HG03521 (cell line): ENCODE measurements around the gene EIF3K.
A peak's percentile ranks its signal among the peaks of the same experiment; 100 is the strongest.
"Not testable (repeated sequence)": the region's sequence is repeated elsewhere in the genome, so short reads cannot be mapped to it uniquely, and the experiment has no call there.

Experiments used
- ATAC-seq: cut with Tn5 transposase; IDR thresholded peaks from one replicate; pipeline ENCODE4 v1.9.1; 2021; ENCODE audit warnings: mild to moderate bottlenecking, moderate library complexity; ENCODE audit not compliant: unreplicated experiment

EIF3K gene

GRCh38 chr19:38617764-38618589, 1.0 kb upstream of the EIF3K start, which contains the start of gene MAP4K1:
MAP4K1 (minus strand) TSS chr19:38617953; CDS start chr19:38617895, 58 bp downstream.
- peak; percentile 50 for ATAC-seq

GRCh38 chr19:38619361-38620174, 580 bp downstream of the EIF3K start:
- no peak for ATAC-seq

GRCh38 chr19:38624822-38625221, 5.8 kb downstream of the EIF3K start:
- ATAC-seq = no peak

- no peak for ATAC-seq
Measured at GRCh38 chr19:38626401-38626800, 7.4 kb downstream of the EIF3K start.

GRCh38 chr19:38629568-38629967, 10.6 kb downstream of the EIF3K start:
- no peak for ATAC-seq

- not testable (repeated sequence) for ATAC-seq
Measured at GRCh38 chr19:38631301-38631700, 12.3 kb downstream of the EIF3K start.

- not testable (repeated sequence) for ATAC-seq
Measured at GRCh38 chr19:38631811-38632475, 13.0 kb downstream of the EIF3K start.

- ATAC-seq = no peak
Measured at GRCh38 chr19:38632476-38633213, 13.7 kb downstream of the EIF3K start.

- ATAC-seq = no peak
Measured at GRCh38 chr19:38634757-38635482, 15.9 kb downstream of the EIF3K start.

- ATAC-seq = no peak
Measured at GRCh38 chr19:38635483-38636399, 16.8 kb downstream of the EIF3K start.

GRCh38 chr19:38638461-38638860, 19.5 kb downstream of the EIF3K start:
- no peak for ATAC-seq

GRCh38 chr19:38639679-38640078, 20.7 kb downstream of the EIF3K start:
- ATAC-seq = no peak

GRCh38 chr19:38640368-38640767, 21.4 kb downstream of the EIF3K start:
- no peak for ATAC-seq

GRCh38 chr19:38642176-38642575, 23.2 kb downstream of the EIF3K start:
- ATAC-seq = no peak

GRCh38 chr19:38644719-38645118, 25.7 kb downstream of the EIF3K start:
- no peak for ATAC-seq

GRCh38 chr19:38647368-38647965, 28.5 kb downstream of the EIF3K start, which contains the start of gene ACTN4:
ACTN4 (plus strand) TSS chr19:38647649; CDS start chr19:38647746, 97 bp downstream.
- peak; percentile 90 for ATAC-seq

- no peak for ATAC-seq
Measured at GRCh38 chr19:38647966-38648768, 29.2 kb downstream of the EIF3K start.
